OCI-LY7 (cell line): ENCODE data around the gene LCOR. TPM values are rescaled to one million over a fixed set of nuclear protein-coding genes. Genes with fewer than 3 reads are reported as not detected.

Source experiments
- BruUV-seq: library from RNA; stranded (reverse); fragments of 400-500 nt; replicated peaks from 2 replicates; lab custom pipeline; 2021; lab: Mats Ljungman, UMichigan
- CTCF ChIA-PET: fragments of 300-600 bp; sonication (Branson Sonifier 250); formaldehyde crosslinking; loops from one replicate; lab custom pipeline; 2022; ENCODE audit warnings: antibody characterized with exemption; ENCODE audit not compliant: unreplicated experiment; lab: Charles Lee
- POLR2A ChIA-PET: fragments of 300-600 bp; sonication (Branson Sonifier 250); formaldehyde crosslinking; loops from one replicate; lab custom pipeline; 2022; ENCODE audit warnings: antibody characterized with exemption; lab: Charles Lee
- DNase-seq: peaks from one replicate; pipeline ENCODE4 v3.0.0-alpha.2; 2015; ENCODE audit warnings: low spot score
- H2AFZ ChIP-seq: fragments of 200-600 bp; sonication (generic), shearing (Covaris generic); 2 replicates; pipeline ENCODE4 v1.6.1; 2014; ENCODE audit warnings: mild to moderate bottlenecking, antibody characterized with exemption, low read length, moderate library complexity
- H3K27ac ChIP-seq: fragments of 200-600 bp; sonication (generic); 2 replicates; pipeline ENCODE4 v1.5.1; 2014; ENCODE audit warnings: mixed run types, low read depth, mild to moderate bottlenecking, moderate library complexity, low read length, inconsistent platforms; ENCODE audit not compliant: poor library complexity, severe bottlenecking
- H3K36me3 ChIP-seq: fragments of 200-600 bp; sonication (generic); 2 replicates; pipeline ENCODE4 v1.6.1; 2014; ENCODE audit warnings: mild to moderate bottlenecking, antibody characterized with exemption, low read length, moderate library complexity, mixed read lengths; ENCODE audit not compliant: insufficient read depth
- H3K4me1 ChIP-seq: fragments of 200-600 bp; sonication (generic); 2 replicates; pipeline ENCODE4 v1.5.1; 2014; ENCODE audit warnings: mild to moderate bottlenecking, low read length; ENCODE audit not compliant: insufficient read depth, poor library complexity, severe bottlenecking
- H3K4me2 ChIP-seq: fragments of 200-600 bp; sonication (generic); 2 replicates; pipeline ENCODE4 v1.6.1; 2014; ENCODE audit warnings: mild to moderate bottlenecking, low read length
- H3K4me3 ChIP-seq: fragments of 200-600 bp; sonication (generic); 2 replicates; pipeline ENCODE4 v1.5.1; 2014; ENCODE audit warnings: mild to moderate bottlenecking, low read depth, low read length; ENCODE audit not compliant: poor library complexity, severe bottlenecking
- H3K79me2 ChIP-seq: fragments of 200-600 bp; sonication (generic); 2 replicates; pipeline ENCODE4 v1.6.1; 2016; ENCODE audit warnings: low read depth, mild to moderate bottlenecking, low read length, moderate library complexity, mixed read lengths; ENCODE audit not compliant: insufficient read depth
- H3K9me2 ChIP-seq: fragments of 200-600 bp; sonication (generic); 2 replicates; pipeline ENCODE4 v1.6.1; 2016; ENCODE audit warnings: mild to moderate bottlenecking, low read length, mixed read lengths; ENCODE audit not compliant: insufficient read depth
- H3K9me3 ChIP-seq: fragments of 200-600 bp; sonication (generic); 2 replicates; pipeline ENCODE4 v1.6.1; 2014; ENCODE audit warnings: mild to moderate bottlenecking, mixed run types, low read length, mixed read lengths
- H4K20me1 ChIP-seq: fragments of 200-600 bp; sonication (generic); 2 replicates; pipeline ENCODE4 v1.6.1; 2014; ENCODE audit warnings: mild to moderate bottlenecking, antibody characterized with exemption, low read length, moderate library complexity, mixed read lengths; ENCODE audit not compliant: insufficient read depth
- EZH2phosphoT487 ChIP-seq: fragments of 200-600 bp; sonication (generic); IDR thresholded peaks from 2 replicates; pipeline ENCODE4 v1.6.1; 2018; ENCODE audit warnings: low read depth, borderline replicate concordance, mild to moderate bottlenecking, mixed run types, antibody characterized with exemption, low read length, moderate library complexity, mixed read lengths
- intact Hi-C: fragments of 100-400 bp; cut with micrococcal nuclease; formaldehyde crosslinking; loops from one replicate; pipeline ENCODE4 v1.10.0; 2022; ENCODE audit not compliant: unreplicated experiment
- total RNA-seq, 2 experiments: library from RNA; depleted of rRNA in 1 of 2; stranded (reverse); fragments of >200 nt in 1 of 2; shearing (Covaris generic) in 1 of 2; gene quantifications; 2 replicates each; pipeline ENCODE4 v1.2.3, GENCODE V29; 2014 to 2022
- TF ChIP-seq, protein P1 (sequence below): fragments of 200-600 bp; sonication (generic); conservative IDR thresholded peaks from 2 replicates; pipeline ENCODE4 v1.5.1; 2014; ENCODE audit warnings: mild to moderate bottlenecking, antibody characterized with exemption, low read length, moderate library complexity, mixed read lengths

The LCOR gene
- total RNA-seq, 2 experiments from 2014 or later = 17.1 to 58.4 TPM

DNA sequence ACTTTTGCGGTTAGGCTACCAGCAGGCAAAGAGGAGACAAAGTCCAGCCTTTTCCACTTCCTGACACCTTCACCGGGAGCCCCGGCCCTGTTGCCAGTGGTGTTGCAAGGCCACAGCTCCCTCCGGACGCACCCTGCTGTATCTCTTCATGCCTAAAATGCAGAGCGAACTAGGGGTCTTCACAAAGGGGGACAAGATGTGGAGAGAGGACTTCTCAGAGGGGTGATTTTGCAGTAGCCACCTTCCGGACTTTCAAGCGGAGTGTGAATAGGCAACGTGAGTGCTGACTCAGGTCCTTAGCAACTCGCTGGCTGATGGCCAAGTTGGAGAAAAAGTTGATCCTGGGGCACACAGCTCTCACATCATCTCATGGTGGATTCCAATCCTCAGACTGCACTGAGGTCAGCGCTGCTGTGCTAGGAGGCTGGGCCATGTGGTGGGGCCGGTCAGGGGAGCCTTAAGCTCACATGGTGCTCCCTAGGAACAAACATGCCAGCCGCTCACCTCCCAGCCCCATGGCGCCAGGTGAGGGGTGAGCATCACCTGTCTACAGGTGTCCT, 166.3 kb downstream of the LCOR start:
- no peaks in the 10 kb centered on the region for H3K9me3 ChIP-seq
- no peaks in the 10 kb centered on the region for H3K79me2 ChIP-seq
- TF ChIP-seq EZH2phosphoT487 = no peak
- TF ChIP-seq, protein P1, sequence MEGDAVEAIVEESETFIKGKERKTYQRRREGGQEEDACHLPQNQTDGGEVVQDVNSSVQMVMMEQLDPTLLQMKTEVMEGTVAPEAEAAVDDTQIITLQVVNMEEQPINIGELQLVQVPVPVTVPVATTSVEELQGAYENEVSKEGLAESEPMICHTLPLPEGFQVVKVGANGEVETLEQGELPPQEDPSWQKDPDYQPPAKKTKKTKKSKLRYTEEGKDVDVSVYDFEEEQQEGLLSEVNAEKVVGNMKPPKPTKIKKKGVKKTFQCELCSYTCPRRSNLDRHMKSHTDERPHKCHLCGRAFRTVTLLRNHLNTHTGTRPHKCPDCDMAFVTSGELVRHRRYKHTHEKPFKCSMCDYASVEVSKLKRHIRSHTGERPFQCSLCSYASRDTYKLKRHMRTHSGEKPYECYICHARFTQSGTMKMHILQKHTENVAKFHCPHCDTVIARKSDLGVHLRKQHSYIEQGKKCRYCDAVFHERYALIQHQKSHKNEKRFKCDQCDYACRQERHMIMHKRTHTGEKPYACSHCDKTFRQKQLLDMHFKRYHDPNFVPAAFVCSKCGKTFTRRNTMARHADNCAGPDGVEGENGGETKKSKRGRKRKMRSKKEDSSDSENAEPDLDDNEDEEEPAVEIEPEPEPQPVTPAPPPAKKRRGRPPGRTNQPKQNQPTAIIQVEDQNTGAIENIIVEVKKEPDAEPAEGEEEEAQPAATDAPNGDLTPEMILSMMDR = no peak
- intact Hi-C loops = no loop called here
- ChIA-PET CTCF (no interaction called here), POLR2A (interaction anchor here (1.0 kb wide), 1 partner anchor 39 kb away, joined by 4 read pairs; no protein-coding TSS in a partner anchor)
- H3K4me2 ChIP-seq = no peak overlapping the region
- H3K9me2 ChIP-seq = no peaks in the 10 kb centered on the region
- H3K27ac ChIP-seq = no peak overlapping the region
- no peaks in the 10 kb centered on the region for H4K20me1 ChIP-seq
- BruUV-seq = no TSS peak
- no peak for DNase-seq
- H2AFZ ChIP-seq = no peak overlapping the region
- H3K4me3 ChIP-seq = no peak overlapping the region
- no peaks in the 10 kb centered on the region for H3K4me1 ChIP-seq
- H3K36me3 ChIP-seq = no peaks in the 10 kb centered on the region

DNA sequence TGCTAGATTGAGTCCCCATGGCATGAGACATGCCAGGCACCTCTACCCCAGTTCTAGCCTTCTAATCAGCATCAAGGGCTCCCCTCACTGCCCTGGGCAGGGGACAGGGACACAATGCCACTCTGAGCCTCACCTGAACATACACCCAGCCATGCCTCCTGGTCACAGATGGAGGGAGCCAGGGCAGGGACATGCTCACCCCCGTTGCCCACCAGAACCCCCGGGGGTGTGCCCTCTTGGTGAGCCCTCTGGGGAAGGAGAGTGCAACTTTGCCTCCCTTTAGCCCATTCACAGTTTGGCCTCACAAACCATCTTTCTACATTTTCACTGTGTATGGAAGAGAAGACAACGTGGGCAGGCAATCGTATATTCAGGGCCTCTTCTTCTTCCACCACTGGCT, 167.2 kb downstream of the LCOR start:
- Histone ChIP-seq H3K9me3 (no peaks in the 10 kb centered on the region), H3K27ac (no peak overlapping the region), H3K9me2 (no peaks in the 10 kb centered on the region), H3K4me1 (no peaks in the 10 kb centered on the region), H2AFZ (no peak overlapping the region), H3K4me2 (no peak overlapping the region), H4K20me1 (no peaks in the 10 kb centered on the region), H3K36me3 (no peaks in the 10 kb centered on the region), H3K79me2 (no peaks in the 10 kb centered on the region), H3K4me3 (no peak overlapping the region)
- BruUV-seq = no TSS peak
- intact Hi-C loops = no loop called here
- no peak for DNase-seq
- TF ChIP-seq EZH2phosphoT487 = no peak
- TF ChIP-seq, protein P1 = no peak
- ChIA-PET POLR2A (interaction anchor here (1.0 kb wide), 1 partner anchor 40 kb away, joined by 4 read pairs; no protein-coding TSS in a partner anchor), CTCF (no interaction called here)

DNA sequence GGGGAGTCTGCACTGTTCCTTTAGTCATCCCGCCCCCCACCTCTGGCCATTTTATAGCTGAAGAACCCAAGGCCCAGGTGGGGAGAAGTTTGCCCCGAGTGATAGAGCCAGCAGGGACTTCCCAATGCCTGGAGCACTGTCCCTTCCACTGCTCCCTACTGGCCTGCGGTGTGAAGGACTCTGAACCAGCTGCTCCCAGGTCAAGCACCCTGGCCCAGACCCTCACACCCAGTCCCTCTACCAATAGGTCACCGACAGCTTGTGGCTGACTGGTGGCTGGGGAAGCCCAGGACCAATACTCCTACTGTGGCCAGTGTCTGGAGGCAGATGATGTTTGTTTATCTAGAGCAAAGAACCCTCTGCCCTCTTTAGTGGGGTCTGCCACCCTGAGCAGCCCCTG, 167.9 kb downstream of the LCOR start:
- Histone ChIP-seq H3K4me3 (no peak overlapping the region), H3K4me1 (no peaks in the 10 kb centered on the region), H3K4me2 (no peak overlapping the region), H3K36me3 (no peaks in the 10 kb centered on the region), H2AFZ (no peak overlapping the region), H3K9me3 (no peaks in the 10 kb centered on the region), H4K20me1 (no peaks in the 10 kb centered on the region), H3K79me2 (no peaks in the 10 kb centered on the region), H3K9me2 (no peaks in the 10 kb centered on the region), H3K27ac (no peak overlapping the region)
- intact Hi-C loops = no loop called here
- TF ChIP-seq, protein P1 = no peak
- TF ChIP-seq EZH2phosphoT487 = no peak
- no peak for DNase-seq
- ChIA-PET CTCF (no interaction called here), POLR2A (no interaction called here)
- no TSS peak for BruUV-seq
